ENCODE data around the gene FAM177A1.
"Not testable (repeated sequence)": the region's sequence is repeated elsewhere in the genome, so short reads cannot be mapped to it uniquely, and the experiment has no call there.

FAM177A1 gene

GRCh38 chr14:35044939-35045797 lies 904 bp upstream of the FAM177A1 start:
- Mint-ChIP-seq H3K36me3 (no peaks in the 10 kb centered on the region), H3K27ac (peak overlapping the region; percentile 99), H3K4me3 (peak overlapping the region; percentile 97), H3K4me1 (peaks cover 14% of the 10 kb centered on the region), H3K27me3 (no peaks in the 10 kb centered on the region), H3K9me3 (no peaks in the 10 kb centered on the region)
- no peak for DNase-seq (ENCODE audit: low spot score in 2 of 2)
- ATAC-seq (ENCODE audit: low read depth) = no peak

GRCh38 chr14:35045798-35046047 lies 349 bp upstream of the FAM177A1 start:
- no peak for DNase-seq (ENCODE audit: low spot score in 2 of 2)
- ATAC-seq (ENCODE audit: low read depth) = peak; percentile 1
- Mint-ChIP-seq H3K9me3 (no peaks in the 10 kb centered on the region), H3K27me3 (no peaks in the 10 kb centered on the region), H3K4me1 (peaks cover 14% of the 10 kb centered on the region), H3K4me3 (peak overlapping the region; percentile 97), H3K36me3 (no peaks in the 10 kb centered on the region), H3K27ac (peak overlapping the region; percentile 99)

- H3K27ac Mint-ChIP-seq = peak overlapping the region; percentile 99
- ATAC-seq (ENCODE audit: low read depth) (peak; percentile 5), DNase-seq (ENCODE audit: low spot score in 2 of 2) (peak in 1 of 2 donors; percentile 49)
- H3K36me3 Mint-ChIP-seq = no peaks in the 10 kb centered on the region
- H3K4me3 Mint-ChIP-seq = peak overlapping the region; percentile 97
- no peaks in the 10 kb centered on the region for H3K9me3 Mint-ChIP-seq
- H3K4me1 Mint-ChIP-seq = peaks cover 14% of the 10 kb centered on the region
- no peaks in the 10 kb centered on the region for H3K27me3 Mint-ChIP-seq
Measured at GRCh38 chr14:35046751-35047536, 872 bp downstream of the FAM177A1 start.

- Mint-ChIP-seq H3K27me3 (no peaks in the 10 kb centered on the region), H3K4me1 (peaks cover 12% of the 10 kb centered on the region), H3K4me3 (peak overlapping the region; percentile 33), H3K27ac (peak overlapping the region; percentile 35), H3K36me3 (peaks cover under 1% of the 10 kb centered on the region), H3K9me3 (no peaks in the 10 kb centered on the region)
- no peak for ATAC-seq (ENCODE audit: low read depth)
- DNase-seq (ENCODE audit: low spot score in 2 of 2) = no peak
Measured at GRCh38 chr14:35047976-35048513, 2.0 kb downstream of the FAM177A1 start.

- no peak for ATAC-seq (ENCODE audit: low read depth)
- Mint-ChIP-seq H3K27me3 (no peaks in the 10 kb centered on the region), H3K4me1 (peaks cover 6% of the 10 kb centered on the region), H3K9me3 (no peaks in the 10 kb centered on the region), H3K27ac (no peak overlapping the region), H3K36me3 (peaks cover 2% of the 10 kb centered on the region), H3K4me3 (no peak overlapping the region)
- no peak for DNase-seq (ENCODE audit: low spot score in 2 of 2)
Measured at GRCh38 chr14:35050652-35051051, 4.6 kb downstream of the FAM177A1 start.

GRCh38 chr14:35051796-35052195 lies 5.7 kb downstream of the FAM177A1 start:
- Mint-ChIP-seq H3K4me1 (peaks cover 6% of the 10 kb centered on the region), H3K4me3 (no peak overlapping the region), H3K9me3 (no peaks in the 10 kb centered on the region), H3K36me3 (peaks cover 4% of the 10 kb centered on the region), H3K27ac (no peak overlapping the region), H3K27me3 (no peaks in the 10 kb centered on the region)
- DNase-seq (ENCODE audit: low spot score in 2 of 2) = no peak
- ATAC-seq (ENCODE audit: low read depth) = no peak

- no peak overlapping the region for H3K27ac Mint-ChIP-seq
- H3K9me3 Mint-ChIP-seq = no peaks in the 10 kb centered on the region
- DNase-seq (ENCODE audit: low spot score in 2 of 2) (no peak), ATAC-seq (ENCODE audit: low read depth) (no peak)
- H3K4me3 Mint-ChIP-seq = no peak overlapping the region
- no peaks in the 10 kb centered on the region for H3K27me3 Mint-ChIP-seq
- H3K36me3 Mint-ChIP-seq = peaks cover 8% of the 10 kb centered on the region
- H3K4me1 Mint-ChIP-seq = peaks cover 8% of the 10 kb centered on the region
Measured at GRCh38 chr14:35052637-35053036, 6.6 kb downstream of the FAM177A1 start.

GRCh38 chr14:35061113-35061791 lies 15.2 kb downstream of the FAM177A1 start:
- H3K27me3 Mint-ChIP-seq; H3K27ac Mint-ChIP-seq; H3K9me3 Mint-ChIP-seq; ATAC-seq (ENCODE audit: low read depth); H3K4me1 Mint-ChIP-seq; H3K4me3 Mint-ChIP-seq; DNase-seq (ENCODE audit: low spot score in 2 of 2): not testable (repeated sequence)
- H3K36me3 Mint-ChIP-seq = peaks cover 25% of the 10 kb centered on the region

GRCh38 chr14:35065731-35066130 lies 19.7 kb downstream of the FAM177A1 start:
- not testable (repeated sequence) for H3K4me3 Mint-ChIP-seq; DNase-seq (ENCODE audit: low spot score in 2 of 2); H3K27ac Mint-ChIP-seq; ATAC-seq (ENCODE audit: low read depth); H3K27me3 Mint-ChIP-seq; H3K9me3 Mint-ChIP-seq; H3K4me1 Mint-ChIP-seq
- H3K36me3 Mint-ChIP-seq = peaks cover 20% of the 10 kb centered on the region

- Mint-ChIP-seq H3K4me3 (no peak overlapping the region), H3K27me3 (no peaks in the 10 kb centered on the region), H3K27ac (no peak overlapping the region)
Measured at GRCh38 chr14:35068238-35069012, 22.4 kb downstream of the FAM177A1 start.

GRCh38 chr14:35072226-35072625 lies 26.2 kb downstream of the FAM177A1 start:
- Mint-ChIP-seq H3K4me1 (peaks cover 2% of the 10 kb centered on the region), H3K27ac (no peak overlapping the region), H3K4me3 (no peak overlapping the region), H3K9me3 (no peaks in the 10 kb centered on the region), H3K27me3 (no peaks in the 10 kb centered on the region), H3K36me3 (peaks cover 31% of the 10 kb centered on the region)
- ATAC-seq (ENCODE audit: low read depth) = no peak
- DNase-seq (ENCODE audit: low spot score in 2 of 2) = no peak

More at GRCh38 chr14:35068238-35069012, 22.4 kb downstream of the FAM177A1 start:
- Mint-ChIP-seq H3K4me1 (peaks cover 2% of the 10 kb centered on the region), H3K36me3 (peaks cover 23% of the 10 kb centered on the region), H3K9me3 (no peaks in the 10 kb centered on the region)
- ATAC-seq (ENCODE audit: low read depth) = no peak
- no peak for DNase-seq (ENCODE audit: low spot score in 2 of 2)

- Mint-ChIP-seq H3K36me3 (peaks cover 20% of the 10 kb centered on the region), H3K27me3 (no peaks in the 10 kb centered on the region), H3K9me3 (no peaks in the 10 kb centered on the region), H3K27ac (no peak overlapping the region), H3K4me3 (no peak overlapping the region), H3K4me1 (peaks cover 2% of the 10 kb centered on the region)
- ATAC-seq (ENCODE audit: low read depth) (no peak), DNase-seq (ENCODE audit: low spot score in 2 of 2) (no peak)
Measured at GRCh38 chr14:35073486-35073885, 27.4 kb downstream of the FAM177A1 start.

- ATAC-seq (ENCODE audit: low read depth) = no peak
- no peaks in the 10 kb centered on the region for H3K4me1 Mint-ChIP-seq
- DNase-seq (ENCODE audit: low spot score in 2 of 2) = no peak
- no peak overlapping the region for H3K4me3 Mint-ChIP-seq
- peaks cover 15% of the 10 kb centered on the region for H3K36me3 Mint-ChIP-seq
- H3K27me3 Mint-ChIP-seq = no peaks in the 10 kb centered on the region
- no peaks in the 10 kb centered on the region for H3K9me3 Mint-ChIP-seq
- no peak overlapping the region for H3K27ac Mint-ChIP-seq
Measured at GRCh38 chr14:35078082-35078481, 32.0 kb downstream of the FAM177A1 start.
